Measurements from ENCODE around the gene HS6ST1.
A peak's percentile ranks its signal among the peaks of the same experiment; 100 is the strongest.

Gene HS6ST1

GRCh38 chr2:128237911-128238697 is 80.6 kb downstream of the HS6ST1 start:
- DNase-seq (ENCODE audit: low read depth in 2 of 2), result no peak

GRCh38 chr2:128237081-128237534 is 81.6 kb downstream of the HS6ST1 start:
- no peak for DNase-seq (ENCODE audit: low read depth in 2 of 2)

- no peak for DNase-seq (ENCODE audit: low read depth in 2 of 2)
Observed at GRCh38 chr2:128236491-128237035, 82.1 kb downstream of the HS6ST1 start.

GRCh38 chr2:128235581-128235980 is 83.1 kb downstream of the HS6ST1 start:
- no peak for DNase-seq (ENCODE audit: low read depth in 2 of 2)

- DNase-seq (ENCODE audit: low read depth in 2 of 2), result no peak
Observed at GRCh38 chr2:128234613-128235012, 84.1 kb downstream of the HS6ST1 start.

GRCh38 chr2:128233790-128234395 is 84.8 kb downstream of the HS6ST1 start:
- no peak for DNase-seq (ENCODE audit: low read depth in 2 of 2)

GRCh38 chr2:128232965-128233789 is 85.5 kb downstream of the HS6ST1 start:
- DNase-seq (ENCODE audit: low read depth in 2 of 2), result peak; percentile 77 to 85

GRCh38 chr2:128228894-128229293 is 89.8 kb downstream of the HS6ST1 start:
- DNase-seq (ENCODE audit: low read depth in 2 of 2), result no peak

GRCh38 chr2:128227862-128228261 is 90.8 kb downstream of the HS6ST1 start:
- DNase-seq (ENCODE audit: low read depth in 2 of 2), result no peak

GRCh38 chr2:128219891-128220290 is 98.8 kb downstream of the HS6ST1 start:
- DNase-seq (ENCODE audit: low read depth in 2 of 2), result no peak

GRCh38 chr2:128217671-128218070 is 101.0 kb downstream of the HS6ST1 start:
- no peak for DNase-seq (ENCODE audit: low read depth in 2 of 2)

GRCh38 chr2:128215897-128216642 is 102.6 kb downstream of the HS6ST1 start:
- DNase-seq (ENCODE audit: low read depth in 2 of 2), result no peak

All from stimulated activated CD4-positive, alpha-beta T cell treated with anti-CD3 and anti-CD28 coated beads, Interleukin-15, amount 100 ng/mL, for 48 hours (primary cell).